ENCODE data around the gene KCNE5. TPM values are rescaled to one million over a fixed set of nuclear protein-coding genes. Genes with fewer than 3 reads are reported as not detected.
"Not testable (repeated sequence)": the region's sequence is repeated elsewhere in the genome, so short reads cannot be mapped to it uniquely, and the experiment has no call there.

KCNE5 gene
- total and polyA plus RNA-seq, 7 experiments from 2014 or later, result 0.21 to 0.39 (median 0.24) TPM; not detected in 4

GRCh38 chrX:109657364-109657763 is 32.4 kb upstream of the KCNE5 start:
- H3K27ac Mint-ChIP-seq, result peak overlapping the region in 1 of 9 donors; percentile 18
- peaks cover 4 to 20% (median 7%) of the 10 kb centered on the region in 3 experiments for H3K36me3 ChIP-seq (ENCODE audit: control insufficient read depth in 2 of 3, insufficient read depth in 3 of 3, low read length in 3 of 3)
- H3K4me3 Mint-ChIP-seq; ATAC-seq; H3K4me3 ChIP-seq (ENCODE audit: low read length); H3K4me1 ChIP-seq (ENCODE audit: control insufficient read depth in 2 of 2, insufficient read depth in 2 of 2, low read length in 2 of 2); DNase-seq; CTCF ChIA-PET; H3K27ac ChIP-seq (ENCODE audit: low read depth, low read length); intact Hi-C loops (cut with micrococcal nuclease); H3K27me3 Mint-ChIP-seq; POLR2A ChIA-PET; H3K9me3 ChIP-seq (ENCODE audit: control insufficient read depth in 2 of 3, low read length in 3 of 3); H3K27me3 ChIP-seq (ENCODE audit: control insufficient read depth in 2 of 2, insufficient read depth in 2 of 2, low read length in 2 of 2): not testable (repeated sequence)
- peaks cover 0 to 15% (median 0%) of the 10 kb centered on the region in 7 donors for H3K4me1 Mint-ChIP-seq
- H3K36me3 Mint-ChIP-seq, result peaks cover 17 to 62% (median 50%) of the 10 kb centered on the region in 5 donors
- H3K9me3 Mint-ChIP-seq, result peaks cover 0 to 11% (median 8%) of the 10 kb centered on the region in 11 donors

GRCh38 chrX:109656774-109657173 is 31.8 kb upstream of the KCNE5 start:
- H3K4me3 ChIP-seq (ENCODE audit: low read length), result no peak overlapping the region
- Mint-ChIP-seq H3K9me3 (peaks cover 0 to 11% (median 8%) of the 10 kb centered on the region in 11 donors), H3K27me3 (no peaks in the 10 kb centered on the region), H3K36me3 (peaks cover 17 to 62% (median 50%) of the 10 kb centered on the region in 5 donors), H3K4me1 (peaks cover 0 to 15% (median 0%) of the 10 kb centered on the region in 7 donors), H3K27ac (no peak overlapping the region), H3K4me3 (no peak overlapping the region)
- H3K4me1 ChIP-seq (ENCODE audit: control insufficient read depth in 2 of 2, insufficient read depth in 2 of 2, low read length in 2 of 2), result no peaks in the 10 kb centered on the region
- ATAC-seq (no peak), DNase-seq (no peak)
- ChIA-PET POLR2A (no interaction called here), CTCF (no interaction called here)
- H3K36me3 ChIP-seq (ENCODE audit: control insufficient read depth in 2 of 3, insufficient read depth in 3 of 3, low read length in 3 of 3), result peaks cover 0 to 15% (median 7%) of the 10 kb centered on the region in 3 experiments
- H3K9me3 ChIP-seq (ENCODE audit: control insufficient read depth in 2 of 3, low read length in 3 of 3), result no peaks in the 10 kb centered on the region
- H3K27me3 ChIP-seq (ENCODE audit: control insufficient read depth in 2 of 2, insufficient read depth in 2 of 2, low read length in 2 of 2), result no peaks in the 10 kb centered on the region
- H3K27ac ChIP-seq (ENCODE audit: low read depth, low read length), result no peak overlapping the region
- intact Hi-C loops (cut with micrococcal nuclease), result no loop called here

- H3K9me3 ChIP-seq (ENCODE audit: control insufficient read depth in 2 of 3, low read length in 3 of 3), result no peaks in the 10 kb centered on the region
- CTCF ChIA-PET, result no interaction called here
- no peaks in the 10 kb centered on the region for H3K4me1 ChIP-seq (ENCODE audit: control insufficient read depth in 2 of 2, insufficient read depth in 2 of 2, low read length in 2 of 2)
- POLR2A ChIA-PET, result no interaction called here
- Mint-ChIP-seq H3K4me3 (no peak overlapping the region), H3K4me1 (peaks cover 0 to 13% (median 0%) of the 10 kb centered on the region in 7 donors), H3K27me3 (no peaks in the 10 kb centered on the region), H3K36me3 (peaks cover 17 to 54% (median 48%) of the 10 kb centered on the region in 5 donors), H3K9me3 (peaks cover 0 to 11% (median 8%) of the 10 kb centered on the region in 11 donors), H3K27ac (no peak overlapping the region)
- no peak overlapping the region for H3K27ac ChIP-seq (ENCODE audit: low read depth, low read length)
- no peaks in the 10 kb centered on the region for H3K27me3 ChIP-seq (ENCODE audit: control insufficient read depth in 2 of 2, insufficient read depth in 2 of 2, low read length in 2 of 2)
- H3K36me3 ChIP-seq (ENCODE audit: control insufficient read depth in 2 of 3, insufficient read depth in 3 of 3, low read length in 3 of 3), result peaks cover 0 to 15% (median 7%) of the 10 kb centered on the region in 3 experiments
- intact Hi-C loops (cut with micrococcal nuclease), result no loop called here
- DNase-seq (no peak), ATAC-seq (no peak)
- H3K4me3 ChIP-seq (ENCODE audit: low read length), result no peak overlapping the region
Measured at GRCh38 chrX:109655502-109656201, 30.7 kb upstream of the KCNE5 start.

DNA sequence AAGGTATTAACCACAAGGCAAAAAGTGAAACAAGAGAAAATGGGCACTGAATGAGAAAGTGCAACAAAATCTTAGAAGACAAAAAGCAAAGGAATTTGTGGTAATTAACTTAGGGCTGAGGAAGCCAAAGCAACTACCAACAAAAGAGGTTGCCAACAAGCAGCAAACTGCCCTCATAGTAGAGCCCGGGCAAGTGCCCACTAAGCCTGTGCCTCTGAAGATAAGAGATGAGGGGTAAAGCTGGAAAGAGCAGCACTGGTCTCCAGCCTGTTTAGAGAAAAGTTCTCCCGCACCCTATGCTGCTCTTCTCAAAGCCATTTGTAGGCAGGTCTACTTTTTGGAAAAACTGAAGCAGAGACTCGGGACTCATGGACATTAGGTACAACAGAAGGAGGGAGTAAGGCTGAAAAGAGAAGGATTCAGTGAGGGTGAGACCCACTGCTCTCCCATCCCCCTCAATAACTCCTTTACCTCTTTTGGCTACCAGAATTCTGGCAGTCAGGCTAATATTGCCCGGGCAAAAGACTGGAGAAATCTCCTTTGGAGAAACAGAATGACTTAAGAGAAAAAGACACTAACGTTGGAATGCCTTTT is 29.6 kb upstream of the KCNE5 start:
- Histone ChIP-seq H3K4me3 (ENCODE audit: low read length) (no peak overlapping the region), H3K27me3 (ENCODE audit: control insufficient read depth in 2 of 2, insufficient read depth in 2 of 2, low read length in 2 of 2) (no peaks in the 10 kb centered on the region), H3K4me1 (ENCODE audit: control insufficient read depth in 2 of 2, insufficient read depth in 2 of 2, low read length in 2 of 2) (no peaks in the 10 kb centered on the region), H3K27ac (ENCODE audit: low read depth, low read length) (no peak overlapping the region), H3K9me3 (ENCODE audit: control insufficient read depth in 2 of 3, low read length in 3 of 3) (no peaks in the 10 kb centered on the region), H3K36me3 (ENCODE audit: control insufficient read depth in 2 of 3, insufficient read depth in 3 of 3, low read length in 3 of 3) (peaks cover 0 to 15% (median 7%) of the 10 kb centered on the region in 3 experiments)
- DNase-seq (no peak), ATAC-seq (no peak)
- peaks cover 0 to 11% (median 8%) of the 10 kb centered on the region in 11 donors for H3K9me3 Mint-ChIP-seq
- ChIA-PET CTCF (no interaction called here), POLR2A (no interaction called here)
- peaks cover 0 to 7% (median 0%) of the 10 kb centered on the region in 7 donors for H3K4me1 Mint-ChIP-seq
- no peak overlapping the region for H3K4me3 Mint-ChIP-seq
- intact Hi-C loops (cut with micrococcal nuclease), result no loop called here
- H3K36me3 Mint-ChIP-seq, result peaks cover 17 to 44% (median 39%) of the 10 kb centered on the region in 5 donors
- peak overlapping the region in 1 of 9 donors; percentile 18 for H3K27ac Mint-ChIP-seq
- H3K27me3 Mint-ChIP-seq, result no peaks in the 10 kb centered on the region

GRCh38 chrX:109644671-109645070 is 19.7 kb upstream of the KCNE5 start:
- CTCF ChIA-PET; H3K36me3 ChIP-seq (ENCODE audit: control insufficient read depth in 2 of 3, insufficient read depth in 3 of 3, low read length in 3 of 3); ATAC-seq: not testable (repeated sequence)

DNA sequence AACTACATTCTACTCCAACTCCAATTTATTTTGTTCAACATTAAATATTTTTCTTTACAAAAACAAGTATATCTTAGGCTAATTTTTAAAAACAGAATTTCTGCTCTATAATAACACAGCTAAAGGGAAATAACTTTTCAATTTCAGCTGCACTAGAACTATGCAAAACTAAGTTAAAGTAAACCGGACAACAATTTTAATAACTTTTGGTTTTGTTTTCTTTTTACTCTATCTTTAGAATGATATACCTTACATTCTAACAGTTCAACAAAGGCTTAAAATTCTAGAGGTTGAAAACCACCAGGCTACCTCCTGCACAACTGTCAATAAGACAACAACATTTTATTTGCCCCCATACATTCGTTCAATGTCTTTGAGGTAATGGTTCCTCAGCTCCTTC is 18.7 kb upstream of the KCNE5 start:
- ChIA-PET POLR2A (no interaction called here), CTCF (no interaction called here)
- H3K4me3 Mint-ChIP-seq, result no peak overlapping the region
- Histone ChIP-seq H3K4me3 (ENCODE audit: low read length) (no peak overlapping the region), H3K27ac (ENCODE audit: low read depth, low read length) (no peak overlapping the region), H3K9me3 (ENCODE audit: control insufficient read depth in 2 of 3, low read length in 3 of 3) (no peaks in the 10 kb centered on the region), H3K27me3 (ENCODE audit: control insufficient read depth in 2 of 2, insufficient read depth in 2 of 2, low read length in 2 of 2) (no peaks in the 10 kb centered on the region), H3K4me1 (ENCODE audit: control insufficient read depth in 2 of 2, insufficient read depth in 2 of 2, low read length in 2 of 2) (no peaks in the 10 kb centered on the region), H3K36me3 (ENCODE audit: control insufficient read depth in 2 of 3, insufficient read depth in 3 of 3, low read length in 3 of 3) (no peaks in the 10 kb centered on the region)
- DNase-seq, result no peak
- H3K4me1 Mint-ChIP-seq, result peaks cover 0 to 13% (median 6%) of the 10 kb centered on the region in 7 donors
- H3K9me3 Mint-ChIP-seq, result peaks cover 0 to 2% (median 0%) of the 10 kb centered on the region in 11 donors
- H3K27ac Mint-ChIP-seq, result no peak overlapping the region
- peaks cover 2 to 22% (median 5%) of the 10 kb centered on the region in 5 donors for H3K36me3 Mint-ChIP-seq
- intact Hi-C loops (cut with micrococcal nuclease), result no loop called here
- no peaks in the 10 kb centered on the region for H3K27me3 Mint-ChIP-seq
- ATAC-seq, result no peak

More at GRCh38 chrX:109644671-109645070, 19.7 kb upstream of the KCNE5 start:
- POLR2A ChIA-PET; H3K27me3 Mint-ChIP-seq; H3K9me3 Mint-ChIP-seq; H3K27ac ChIP-seq (ENCODE audit: low read depth, low read length); H3K27ac Mint-ChIP-seq; DNase-seq; intact Hi-C loops (cut with micrococcal nuclease); H3K9me3 ChIP-seq (ENCODE audit: control insufficient read depth in 2 of 3, low read length in 3 of 3); H3K4me3 ChIP-seq (ENCODE audit: low read length); H3K27me3 ChIP-seq (ENCODE audit: control insufficient read depth in 2 of 2, insufficient read depth in 2 of 2, low read length in 2 of 2); H3K4me1 ChIP-seq (ENCODE audit: control insufficient read depth in 2 of 2, insufficient read depth in 2 of 2, low read length in 2 of 2); H3K4me3 Mint-ChIP-seq; H3K4me1 Mint-ChIP-seq: not testable (repeated sequence)
- peaks cover 0 to 19% (median 0%) of the 10 kb centered on the region in 5 donors for H3K36me3 Mint-ChIP-seq

All from naive thymus-derived CD4-positive, alpha-beta T cell (primary cell).